GM23248 (cell line): Measurements from ENCODE around the gene POLG2. TPM values are rescaled to one million over a fixed set of nuclear protein-coding genes. Genes with fewer than 3 reads are reported as not detected.

ENCODE experiments used
- DNase-seq: peaks from one replicate; pipeline ENCODE4 v3.0.0-alpha.2; 2015
- H2AFZ ChIP-seq: fragments of 200-600 bp; sonication (generic); 2 replicates; pipeline ENCODE4 v1.6.1; 2016; ENCODE audit warnings: antibody characterized with exemption
- H3F3A ChIP-seq: fragments of 200-600 bp; sonication (generic); 2 replicates; pipeline ENCODE4 v1.6.1; 2016; ENCODE audit warnings: mild to moderate bottlenecking, antibody characterized with exemption, mixed run types; ENCODE audit not compliant: insufficient read depth
- H3K27ac ChIP-seq: fragments of 200-600 bp; sonication (generic); 2 replicates; pipeline ENCODE4 v1.5.1; 2016; ENCODE audit warnings: mild to moderate bottlenecking
- H3K27me3 ChIP-seq: fragments of 200-600 bp; sonication (generic); replicated peaks from 2 replicates; pipeline ENCODE4 v1.6.1; 2016; ENCODE audit warnings: mild to moderate bottlenecking; ENCODE audit not compliant: insufficient read depth
- H3K36me3 ChIP-seq: fragments of 200-600 bp; sonication (generic); 2 replicates; pipeline ENCODE4 v1.6.1; 2016; ENCODE audit warnings: low read depth, mild to moderate bottlenecking
- H3K4me1 ChIP-seq: fragments of 200-600 bp; sonication (generic); 2 replicates; pipeline ENCODE4 v1.6.1; 2016; ENCODE audit warnings: mild to moderate bottlenecking; ENCODE audit not compliant: insufficient read depth
- H3K4me2 ChIP-seq: fragments of 200-600 bp; sonication (generic); one replicate; pipeline ENCODE4 v1.6.1; 2016; ENCODE audit warnings: mild to moderate bottlenecking; ENCODE audit not compliant: unreplicated experiment
- H3K4me3 ChIP-seq: fragments of 200-600 bp; sonication (generic); 2 replicates; pipeline ENCODE4 v1.5.1; 2016; ENCODE audit warnings: mild to moderate bottlenecking
- H3K79me2 ChIP-seq: fragments of 200-600 bp; sonication (generic); 2 replicates; pipeline ENCODE4 v1.6.1; 2016; ENCODE audit warnings: mild to moderate bottlenecking; ENCODE audit not compliant: insufficient read depth
- H3K9ac ChIP-seq: fragments of 200-600 bp; sonication (generic); 2 replicates; pipeline ENCODE4 v1.6.1; 2016; ENCODE audit warnings: mild to moderate bottlenecking
- H3K9me2 ChIP-seq: fragments of 200-600 bp; sonication (generic); 2 replicates; pipeline ENCODE4 v1.6.1; 2016; ENCODE audit warnings: mixed run types, mild to moderate bottlenecking, moderate library complexity; ENCODE audit not compliant: insufficient read depth
- H3K9me3 ChIP-seq: fragments of 200-600 bp; sonication (generic); one replicate; pipeline ENCODE4 v1.6.1; 2017; ENCODE audit warnings: low read depth
- H4K20me1 ChIP-seq: fragments of 200-600 bp; sonication (generic); 2 replicates; pipeline ENCODE4 v1.6.0; 2016; ENCODE audit not compliant: insufficient read depth
- EZH2 ChIP-seq: fragments of 200-600 bp; sonication (generic); IDR thresholded peaks from 2 replicates; pipeline ENCODE4 v1.6.1; 2018; ENCODE audit warnings: antibody characterized with exemption, mild to moderate bottlenecking; ENCODE audit not compliant: insufficient read depth, poor library complexity, severe bottlenecking
- EZH2phosphoT487 ChIP-seq: fragments of 200-600 bp; sonication (generic); IDR thresholded peaks from 2 replicates; pipeline ENCODE4 v1.6.1; 2018; ENCODE audit warnings: antibody characterized with exemption, moderate library complexity, mild to moderate bottlenecking, low read depth; ENCODE audit not compliant: insufficient read depth
- WGBS, 2 experiments: methylation state at CpG; one replicate each; pipeline ENCODE4 v1.1.6; 2015 to 2017; ENCODE audit warnings: low lambda C conversion rate in 2 of 2, low coverage in 1 of 2; ENCODE audit errors: missing lambda C conversion rate in 2 of 2; 5-methylcytosine and 5-hydroxymethylcytosine counted together
- in situ Hi-C: fragments of 300-500 bp; cut with MboI; formaldehyde crosslinking; loops from 2 replicates; pipeline ENCODE4 v1.15.0; 2020
- polyA plus RNA-seq: library from polyadenylated mRNA; unstranded; fragments of >200 nt; fragmentation: Nextera tagmentation; extraction: Ambion mirVana; gene quantifications from 2 replicates; pipeline ENCODE4 v1.2.1, GENCODE V29; 2016
- total RNA-seq: library from RNA; depleted of rRNA; stranded (reverse); fragments of >200 nt; shearing (Covaris generic); gene quantifications from 2 replicates; pipeline ENCODE4 v1.2.3, GENCODE V29; 2014

Gene POLG2
- total and polyA plus RNA-seq, 2 experiments from 2014 or later, result 3.4 to 8.6 TPM

DNA sequence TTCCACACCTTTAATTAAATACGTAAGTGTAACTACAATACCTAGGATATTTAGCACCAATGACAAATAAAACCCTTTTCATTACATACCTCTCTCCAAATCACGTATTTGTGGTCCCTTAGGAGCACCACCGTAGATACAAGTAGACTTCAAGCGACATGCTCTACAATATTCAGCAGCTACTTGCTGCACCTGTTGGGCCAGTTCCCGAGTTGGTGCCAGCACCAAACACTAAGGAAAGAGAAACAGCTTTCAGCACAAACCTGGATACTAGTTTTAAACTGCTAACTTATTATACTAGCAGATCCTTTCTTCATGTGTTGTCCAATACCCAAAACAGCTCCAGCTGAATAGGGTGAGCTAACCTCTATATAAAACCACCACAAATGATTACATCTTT lies 6.5 kb upstream of the POLG2 start:
- H3K36me3 ChIP-seq, result peaks cover 68% of the 10 kb centered on the region
- H2AFZ ChIP-seq, result no peak overlapping the region
- H3K9me3 ChIP-seq, result no peaks in the 10 kb centered on the region
- peaks cover 78% of the 10 kb centered on the region for H3F3A ChIP-seq
- H3K79me2 ChIP-seq, result peaks cover 92% of the 10 kb centered on the region
- H3K4me2 ChIP-seq, result peak overlapping the region; percentile 85
- H3K27ac ChIP-seq, result peak overlapping the region; percentile 100
- peak overlapping the region; percentile 98 for H3K4me3 ChIP-seq
- DNase-seq, result peak; percentile 30
- in situ Hi-C loops, result no loop called here
- peak overlapping the region; percentile 100 for H3K9ac ChIP-seq
- no peaks in the 10 kb centered on the region for H3K27me3 ChIP-seq
- H3K4me1 ChIP-seq, result peaks cover 59% of the 10 kb centered on the region
- H4K20me1 ChIP-seq, result peaks cover 43% of the 10 kb centered on the region
- 65 to 68% methylated on average over 5 of the region's 5 CpGs for WGBS, 2 experiments
- no peaks in the 10 kb centered on the region for H3K9me2 ChIP-seq
- no peak for TF ChIP-seq EZH2phosphoT487
- TF ChIP-seq EZH2, result no peak

DNA sequence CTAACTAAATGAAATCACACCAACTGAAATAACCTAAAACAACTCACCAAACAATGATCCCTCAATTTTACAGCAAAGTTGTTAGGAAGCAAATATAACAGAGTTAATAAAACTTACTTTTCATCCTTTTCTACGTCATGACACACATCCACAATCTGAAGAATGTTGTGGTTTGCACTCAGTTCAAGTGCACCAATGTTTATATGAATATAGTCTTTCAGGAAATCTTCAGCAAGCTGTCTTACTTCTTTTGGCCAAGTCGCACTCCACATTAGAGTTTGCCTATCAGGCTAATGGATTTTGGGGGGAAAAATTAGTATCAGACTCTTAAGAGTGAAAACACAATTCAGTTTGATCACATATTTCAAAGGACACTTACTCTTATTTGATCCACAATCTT lies 6.0 kb upstream of the POLG2 start:
- WGBS, 2 experiments, result 68% methylated on average over 2 of the region's 2 CpGs
- peak overlapping the region; percentile 98 for H3K4me3 ChIP-seq

DNA sequence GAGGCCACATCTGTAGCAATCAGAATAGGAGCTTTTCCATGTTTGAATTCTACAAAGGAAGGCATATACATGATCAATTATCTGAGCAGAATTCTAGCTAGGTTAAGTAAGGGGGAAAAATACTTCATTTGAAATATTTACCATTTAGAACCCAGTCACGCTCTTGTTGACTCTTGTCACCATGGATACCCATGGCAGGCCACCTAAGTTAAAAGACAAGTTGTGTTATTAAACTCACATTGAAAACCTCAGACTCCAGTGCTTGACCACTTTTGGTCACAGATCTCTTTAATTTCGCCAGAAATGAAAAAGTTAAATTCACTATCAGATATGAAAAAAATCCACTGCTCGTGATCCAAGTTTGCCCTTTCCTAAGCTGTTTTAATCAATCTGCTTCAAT lies 5.2 kb upstream of the POLG2 start:
- Histone ChIP-seq H3K79me2 (peaks cover 81% of the 10 kb centered on the region), H3K9me2 (no peaks in the 10 kb centered on the region), H3K4me3 (no peak overlapping the region), H2AFZ (no peak overlapping the region), H3K4me1 (peaks cover 69% of the 10 kb centered on the region), H3K9me3 (no peaks in the 10 kb centered on the region), H3K9ac (peak overlapping the region; percentile 100), H4K20me1 (peaks cover 43% of the 10 kb centered on the region), H3K27me3 (no peaks in the 10 kb centered on the region), H3F3A (peaks cover 81% of the 10 kb centered on the region), H3K36me3 (peaks cover 76% of the 10 kb centered on the region), H3K4me2 (peak overlapping the region; percentile 85), H3K27ac (peak overlapping the region; percentile 100)
- peak; percentile 20 for DNase-seq
- TF ChIP-seq EZH2 (no peak), EZH2phosphoT487 (no peak)
- in situ Hi-C loops, result no loop called here
- WGBS, 2 experiments, result 84 to 89% methylated on average over 3 of the region's 3 CpGs

More for the DNA sequence above, 6.0 kb upstream of the POLG2 start:
- DNase-seq, result peak; percentile 40
- H2AFZ ChIP-seq, result no peak overlapping the region
- peak overlapping the region; percentile 100 for H3K27ac ChIP-seq
- H4K20me1 ChIP-seq, result peaks cover 43% of the 10 kb centered on the region
- H3K27me3 ChIP-seq, result no peaks in the 10 kb centered on the region
- peaks cover 89% of the 10 kb centered on the region for H3K79me2 ChIP-seq
- no peaks in the 10 kb centered on the region for H3K9me3 ChIP-seq
- H3K9me2 ChIP-seq, result no peaks in the 10 kb centered on the region
- H3K36me3 ChIP-seq, result peaks cover 73% of the 10 kb centered on the region
- peak overlapping the region; percentile 85 for H3K4me2 ChIP-seq
- H3K4me1 ChIP-seq, result peaks cover 63% of the 10 kb centered on the region
- TF ChIP-seq EZH2 (no peak), EZH2phosphoT487 (no peak)
- H3F3A ChIP-seq, result peaks cover 79% of the 10 kb centered on the region
- H3K9ac ChIP-seq, result peak overlapping the region; percentile 100
- in situ Hi-C loops, result no loop called here

DNA sequence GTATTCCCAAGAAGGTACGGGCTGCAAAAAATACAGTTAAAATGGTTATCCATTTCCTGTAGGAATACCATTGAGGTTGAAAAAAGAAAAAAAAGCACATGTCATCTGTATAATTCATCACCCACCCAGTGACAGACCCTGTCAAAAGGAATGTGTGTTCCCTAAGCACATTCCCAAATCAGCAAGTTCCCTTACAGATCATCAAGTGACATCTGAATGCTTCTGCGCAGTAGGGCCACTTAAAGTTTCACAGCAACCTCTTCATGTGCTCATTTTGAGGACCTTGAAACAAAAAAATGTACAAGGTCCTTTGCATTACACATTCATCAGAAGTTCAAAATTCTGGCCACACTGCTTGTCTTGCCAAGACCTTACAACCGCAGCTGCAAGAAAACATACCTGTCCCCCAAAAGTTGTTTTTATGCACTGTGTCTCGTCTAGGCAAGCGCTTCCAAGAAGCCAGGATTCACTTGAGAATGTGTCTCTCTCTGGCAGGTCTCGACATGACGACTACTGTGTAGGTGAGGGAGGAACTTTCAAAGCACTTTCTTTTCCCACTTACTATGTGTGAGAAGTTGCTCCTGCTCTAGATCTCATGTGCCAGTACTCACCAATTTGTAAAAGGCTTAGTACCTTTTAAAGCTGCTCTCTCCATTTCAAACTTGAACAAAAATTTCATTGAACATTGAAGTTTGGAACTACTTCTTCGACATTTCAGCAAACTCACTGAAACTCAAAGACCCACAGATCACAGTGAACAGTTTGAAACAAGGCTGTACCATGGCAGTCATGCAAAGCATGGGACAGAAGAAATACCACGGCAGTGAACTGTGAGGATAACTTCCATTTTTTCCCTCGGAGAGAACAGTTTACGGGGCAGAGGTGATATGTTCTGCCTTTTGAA lies 4.3 kb upstream of the POLG2 start:
- Histone ChIP-seq H4K20me1 (peaks cover 43% of the 10 kb centered on the region), H3K27me3 (no peaks in the 10 kb centered on the region), H3K9me3 (no peaks in the 10 kb centered on the region), H3K4me2 (no peak overlapping the region), H3K27ac (peak overlapping the region; percentile 100), H3K9me2 (no peaks in the 10 kb centered on the region), H3K79me2 (peaks cover 83% of the 10 kb centered on the region), H2AFZ (no peak overlapping the region), H3K36me3 (peaks cover 76% of the 10 kb centered on the region), H3F3A (peaks cover 81% of the 10 kb centered on the region), H3K9ac (peak overlapping the region; percentile 100; the same call in 1 of the 2 replicates), H3K4me1 (peaks cover 69% of the 10 kb centered on the region), H3K4me3 (no peak overlapping the region)
- peak; percentile 20 for DNase-seq
- TF ChIP-seq EZH2, result no peak
- no peak for TF ChIP-seq EZH2phosphoT487
- in situ Hi-C loops, result no loop called here
- 83 to 86% methylated on average over 11 of the region's 11 CpGs for WGBS, 2 experiments
